WTC11 (cell line): Measurements from ENCODE around the gene TMEM161B. TPM values are rescaled to one million over a fixed set of nuclear protein-coding genes. Genes with fewer than 3 reads are reported as not detected.
A peak's percentile ranks its signal among the peaks of the same experiment; 100 is the strongest.

Source experiments
- ATAC-seq: fragments of 200-7000 bp; cut with Tn5 transposase; 2 replicates; pipeline ENCODE4 v1.10.0; 2021; ENCODE audit warnings: mild to moderate bottlenecking, moderate library complexity
- CTCF ChIA-PET: fragments of 300-600 bp; sonication (Branson Sonifier 250); formaldehyde crosslinking; loops from one replicate; lab custom pipeline; 2021; ENCODE audit warnings: antibody characterized with exemption; lab: Charles Lee
- POLR2A ChIA-PET: fragments of 350-600 bp; sonication (Branson Sonifier 250); formaldehyde crosslinking; loops from one replicate; lab custom pipeline; 2021; ENCODE audit warnings: antibody characterized with exemption; lab: Charles Lee
- DNase-seq: peaks from one replicate; pipeline ENCODE4 v3.0.0; 2021; ENCODE audit warnings: low spot score
- H3K27ac Mint-ChIP-seq: 2 replicates; pipeline ENCODE4 v1.8.0; 2021; ENCODE audit warnings: mixed read lengths
- H3K27me3 Mint-ChIP-seq: 2 replicates; pipeline ENCODE4 v1.8.0; 2021; ENCODE audit warnings: low read depth, mild to moderate bottlenecking, moderate library complexity, mixed read lengths
- H3K36me3 Mint-ChIP-seq: 2 replicates; pipeline ENCODE4 v1.8.0; 2021; ENCODE audit warnings: mixed read lengths
- H3K4me1 Mint-ChIP-seq: 2 replicates; pipeline ENCODE4 v1.8.0; 2022; ENCODE audit warnings: mixed read lengths
- H3K4me3 Mint-ChIP-seq: 2 replicates; pipeline ENCODE4 v1.8.0; 2021; ENCODE audit warnings: mild to moderate bottlenecking, moderate library complexity, mixed read lengths
- H3K9me3 Mint-ChIP-seq: 2 replicates; pipeline ENCODE4 v1.8.0; 2021; ENCODE audit warnings: mixed read lengths
- FOXK1 ChIP-seq: sonication (generic); formaldehyde crosslinking; IDR thresholded peaks from 2 replicates; pipeline ENCODE4 v1.8.0; 2022; ENCODE audit warnings: mild to moderate bottlenecking, moderate library complexity, missing genetic modification reagents
- FOXP4 ChIP-seq: sonication (generic); formaldehyde crosslinking; IDR thresholded peaks from 2 replicates; pipeline ENCODE4 v1.8.0; 2022; ENCODE audit warnings: mild to moderate bottlenecking, missing genetic modification reagents
- JAZF1 ChIP-seq: fragments of 250-450 bp; sonication (Bioruptor Pico); IDR thresholded peaks from 2 replicates; pipeline ENCODE4 v1.9.0; 2021; ENCODE audit warnings: moderate library complexity, mild to moderate bottlenecking, inconsistent platforms
- MLX ChIP-seq: sonication (generic); formaldehyde crosslinking; IDR thresholded peaks from 2 replicates; pipeline ENCODE4 v1.8.1; 2023; ENCODE audit warnings: mild to moderate bottlenecking, missing genetic modification reagents, moderate library complexity
- MXD4 ChIP-seq: fragments of 250-450 bp; sonication (Bioruptor Pico); IDR thresholded peaks from 2 replicates; pipeline ENCODE4 v1.8.0; 2021; ENCODE audit warnings: mild to moderate bottlenecking, moderate library complexity, borderline replicate concordance
- NFATC4 ChIP-seq: fragments of 250-450 bp; sonication (Bioruptor Pico); IDR thresholded peaks from 2 replicates; pipeline ENCODE4 v1.9.0; 2021; ENCODE audit warnings: mild to moderate bottlenecking
- NR1H2 ChIP-seq: sonication (generic); formaldehyde crosslinking; IDR thresholded peaks from 2 replicates; pipeline ENCODE4 v1.9.0; 2021; ENCODE audit warnings: mild to moderate bottlenecking, moderate library complexity, missing genetic modification reagents
- OVOL2 ChIP-seq: fragments of 250-450 bp; sonication (Bioruptor Pico); IDR thresholded peaks from 2 replicates; pipeline ENCODE4 v1.9.0; 2021; ENCODE audit warnings: mild to moderate bottlenecking, borderline replicate concordance
- PRDM15 ChIP-seq: sonication (generic); formaldehyde crosslinking; IDR thresholded peaks from 2 replicates; pipeline ENCODE4 v1.8.0; 2022; ENCODE audit warnings: missing genetic modification reagents
- PRRX2 ChIP-seq: fragments of 250-450 bp; sonication (Bioruptor Pico); IDR thresholded peaks from 2 replicates; pipeline ENCODE4 v1.8.0; 2021; ENCODE audit warnings: mild to moderate bottlenecking
- TEAD4 ChIP-seq: sonication (generic); formaldehyde crosslinking; IDR thresholded peaks from 2 replicates; pipeline ENCODE4 v1.8.0; 2022; ENCODE audit warnings: mild to moderate bottlenecking, missing genetic modification reagents
- total RNA-seq: library from RNA; stranded (reverse); gene quantifications from 3 replicates; pipeline ENCODE4 v1.2.3, GENCODE V29; 2021
- TF ChIP-seq, protein P1 (sequence below): sonication (generic); formaldehyde crosslinking; IDR thresholded peaks from 2 replicates; pipeline ENCODE4 v1.8.1; 2023; ENCODE audit warnings: mild to moderate bottlenecking, moderate library complexity, missing genetic modification reagents
- TF ChIP-seq, protein P2 (sequence below): fragments of 250-450 bp; sonication (Bioruptor Pico); IDR thresholded peaks from 2 replicates; pipeline ENCODE4 v1.8.0; 2021; ENCODE audit warnings: mild to moderate bottlenecking
- TF ChIP-seq, protein P3 (sequence below): sonication (generic); formaldehyde crosslinking; IDR thresholded peaks from 2 replicates; pipeline ENCODE4 v1.8.1; 2022; ENCODE audit warnings: mild to moderate bottlenecking, moderate library complexity, missing genetic modification reagents
- TF ChIP-seq, protein P4 (sequence below): sonication (generic); formaldehyde crosslinking; IDR thresholded peaks from 2 replicates; pipeline ENCODE4 v1.8.1; 2023; ENCODE audit warnings: mild to moderate bottlenecking, missing genetic modification reagents, borderline replicate concordance
- TF ChIP-seq, protein P5 (sequence below): fragments of 250-450 bp; sonication (Bioruptor Pico); IDR thresholded peaks from 2 replicates; pipeline ENCODE4 v2.1.2; 2022; ENCODE audit warnings: mild to moderate bottlenecking, moderate library complexity

The TMEM161B gene
- total RNA-seq, 1 experiment from 2014 or later = 17.0 TPM

DNA sequence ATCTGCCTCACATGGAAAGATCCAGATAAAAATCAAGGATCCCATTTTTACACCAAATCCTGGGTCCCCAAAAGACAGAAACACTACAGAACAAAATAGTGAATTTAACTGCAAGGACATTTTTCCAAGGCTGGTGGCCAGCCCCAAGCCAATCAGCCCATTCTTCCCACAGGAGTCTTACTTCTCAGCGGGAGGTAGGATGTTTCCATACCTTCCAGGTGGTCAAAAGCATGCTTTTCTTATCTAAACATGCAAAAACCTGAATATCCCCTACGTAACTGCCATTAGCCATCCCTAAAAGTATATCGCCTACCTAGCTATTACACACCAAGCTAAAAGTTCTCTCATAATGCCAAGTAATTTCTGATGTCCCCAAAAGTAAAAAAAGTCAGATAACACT lies 20.6 kb downstream of the TMEM161B start:
- DNase-seq (no peak), ATAC-seq (peak; percentile 36; the same call in 1 of the 2 replicates)
- TF ChIP-seq JAZF1 (CRISPR knock-in tag) (no peak), PRRX2 (CRISPR knock-in tag) (no peak), MXD4 (no peak), OVOL2 (CRISPR knock-in tag) (no peak), MLX (no peak)
- TF ChIP-seq, protein P1, sequence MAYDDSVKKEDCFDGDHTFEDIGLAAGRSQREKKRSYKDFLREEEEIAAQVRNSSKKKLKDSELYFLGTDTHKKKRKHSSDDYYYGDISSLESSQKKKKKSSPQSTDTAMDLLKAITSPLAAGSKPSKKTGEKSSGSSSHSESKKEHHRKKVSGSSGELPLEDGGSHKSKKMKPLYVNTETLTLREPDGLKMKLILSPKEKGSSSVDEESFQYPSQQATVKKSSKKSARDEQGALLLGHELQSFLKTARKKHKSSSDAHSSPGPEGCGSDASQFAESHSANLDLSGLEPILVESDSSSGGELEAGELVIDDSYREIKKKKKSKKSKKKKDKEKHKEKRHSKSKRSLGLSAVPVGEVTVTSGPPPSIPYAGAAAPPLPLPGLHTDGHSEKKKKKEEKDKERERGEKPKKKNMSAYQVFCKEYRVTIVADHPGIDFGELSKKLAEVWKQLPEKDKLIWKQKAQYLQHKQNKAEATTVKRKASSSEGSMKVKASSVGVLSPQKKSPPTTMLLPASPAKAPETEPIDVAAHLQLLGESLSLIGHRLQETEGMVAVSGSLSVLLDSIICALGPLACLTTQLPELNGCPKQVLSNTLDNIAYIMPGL = no peak
- TF ChIP-seq, protein P2, sequence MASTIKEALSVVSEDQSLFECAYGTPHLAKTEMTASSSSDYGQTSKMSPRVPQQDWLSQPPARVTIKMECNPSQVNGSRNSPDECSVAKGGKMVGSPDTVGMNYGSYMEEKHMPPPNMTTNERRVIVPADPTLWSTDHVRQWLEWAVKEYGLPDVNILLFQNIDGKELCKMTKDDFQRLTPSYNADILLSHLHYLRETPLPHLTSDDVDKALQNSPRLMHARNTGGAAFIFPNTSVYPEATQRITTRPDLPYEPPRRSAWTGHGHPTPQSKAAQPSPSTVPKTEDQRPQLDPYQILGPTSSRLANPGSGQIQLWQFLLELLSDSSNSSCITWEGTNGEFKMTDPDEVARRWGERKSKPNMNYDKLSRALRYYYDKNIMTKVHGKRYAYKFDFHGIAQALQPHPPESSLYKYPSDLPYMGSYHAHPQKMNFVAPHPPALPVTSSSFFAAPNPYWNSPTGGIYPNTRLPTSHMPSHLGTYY (CRISPR knock-in tag) = no peak
- Mint-ChIP-seq H3K27me3 (no peaks in the 10 kb centered on the region), H3K27ac (peak overlapping the region; percentile 91), H3K9me3 (no peaks in the 10 kb centered on the region), H3K4me3 (no peak overlapping the region), H3K4me1 (peaks cover 86% of the 10 kb centered on the region), H3K36me3 (no peaks in the 10 kb centered on the region)
- ChIA-PET CTCF (no interaction called here), POLR2A (no interaction called here)

DNA sequence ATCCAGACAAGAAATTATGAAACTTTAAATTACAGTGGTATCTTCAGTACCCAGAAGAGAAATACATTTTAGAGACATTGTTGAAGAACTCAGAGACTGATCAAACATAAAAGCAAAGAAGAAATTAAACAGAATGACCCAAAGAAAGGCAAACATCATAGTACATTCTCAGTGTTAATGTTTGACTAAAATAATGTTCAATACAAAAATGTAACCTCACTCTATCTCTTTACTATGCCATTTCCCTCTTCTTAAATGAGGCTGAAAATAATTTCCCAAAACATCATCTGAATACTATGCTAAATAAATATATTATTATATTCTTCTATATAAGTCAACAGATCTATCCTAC lies 22.8 kb downstream of the TMEM161B start:
- Mint-ChIP-seq H3K36me3 (no peaks in the 10 kb centered on the region), H3K27ac (peak overlapping the region; percentile 55; the same call in 1 of the 2 replicates), H3K4me1 (peaks cover 87% of the 10 kb centered on the region), H3K9me3 (no peaks in the 10 kb centered on the region), H3K4me3 (no peak overlapping the region), H3K27me3 (no peaks in the 10 kb centered on the region)
- no peak for ATAC-seq
- CTCF ChIA-PET = no interaction called here
- no peak for DNase-seq
- POLR2A ChIA-PET = no interaction called here
- TF ChIP-seq FOXP4 (no peak), NR1H2 (CRISPR knock-in tag) (no peak), FOXK1 (CRISPR knock-in tag) (no peak), MLX (no peak), NFATC4 (CRISPR knock-in tag) (no peak), PRDM15 (no peak), TEAD4 (CRISPR knock-in tag) (no peak)
- TF ChIP-seq, protein P3, sequence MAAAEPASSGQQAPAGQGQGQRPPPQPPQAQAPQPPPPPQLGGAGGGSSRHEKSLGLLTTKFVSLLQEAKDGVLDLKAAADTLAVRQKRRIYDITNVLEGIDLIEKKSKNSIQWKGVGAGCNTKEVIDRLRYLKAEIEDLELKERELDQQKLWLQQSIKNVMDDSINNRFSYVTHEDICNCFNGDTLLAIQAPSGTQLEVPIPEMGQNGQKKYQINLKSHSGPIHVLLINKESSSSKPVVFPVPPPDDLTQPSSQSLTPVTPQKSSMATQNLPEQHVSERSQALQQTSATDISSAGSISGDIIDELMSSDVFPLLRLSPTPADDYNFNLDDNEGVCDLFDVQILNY (CRISPR knock-in tag) = no peak
- TF ChIP-seq, protein P4, sequence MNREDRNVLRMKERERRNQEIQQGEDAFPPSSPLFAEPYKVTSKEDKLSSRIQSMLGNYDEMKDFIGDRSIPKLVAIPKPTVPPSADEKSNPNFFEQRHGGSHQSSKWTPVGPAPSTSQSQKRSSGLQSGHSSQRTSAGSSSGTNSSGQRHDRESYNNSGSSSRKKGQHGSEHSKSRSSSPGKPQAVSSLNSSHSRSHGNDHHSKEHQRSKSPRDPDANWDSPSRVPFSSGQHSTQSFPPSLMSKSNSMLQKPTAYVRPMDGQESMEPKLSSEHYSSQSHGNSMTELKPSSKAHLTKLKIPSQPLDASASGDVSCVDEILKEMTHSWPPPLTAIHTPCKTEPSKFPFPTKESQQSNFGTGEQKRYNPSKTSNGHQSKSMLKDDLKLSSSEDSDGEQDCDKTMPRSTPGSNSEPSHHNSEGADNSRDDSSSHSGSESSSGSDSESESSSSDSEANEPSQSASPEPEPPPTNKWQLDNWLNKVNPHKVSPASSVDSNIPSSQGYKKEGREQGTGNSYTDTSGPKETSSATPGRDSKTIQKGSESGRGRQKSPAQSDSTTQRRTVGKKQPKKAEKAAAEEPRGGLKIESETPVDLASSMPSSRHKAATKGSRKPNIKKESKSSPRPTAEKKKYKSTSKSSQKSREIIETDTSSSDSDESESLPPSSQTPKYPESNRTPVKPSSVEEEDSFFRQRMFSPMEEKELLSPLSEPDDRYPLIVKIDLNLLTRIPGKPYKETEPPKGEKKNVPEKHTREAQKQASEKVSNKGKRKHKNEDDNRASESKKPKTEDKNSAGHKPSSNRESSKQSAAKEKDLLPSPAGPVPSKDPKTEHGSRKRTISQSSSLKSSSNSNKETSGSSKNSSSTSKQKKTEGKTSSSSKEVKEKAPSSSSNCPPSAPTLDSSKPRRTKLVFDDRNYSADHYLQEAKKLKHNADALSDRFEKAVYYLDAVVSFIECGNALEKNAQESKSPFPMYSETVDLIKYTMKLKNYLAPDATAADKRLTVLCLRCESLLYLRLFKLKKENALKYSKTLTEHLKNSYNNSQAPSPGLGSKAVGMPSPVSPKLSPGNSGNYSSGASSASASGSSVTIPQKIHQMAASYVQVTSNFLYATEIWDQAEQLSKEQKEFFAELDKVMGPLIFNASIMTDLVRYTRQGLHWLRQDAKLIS (CRISPR knock-in tag) = no peak
- TF ChIP-seq, protein P2 (CRISPR knock-in tag) = no peak
- TF ChIP-seq, protein P5, sequence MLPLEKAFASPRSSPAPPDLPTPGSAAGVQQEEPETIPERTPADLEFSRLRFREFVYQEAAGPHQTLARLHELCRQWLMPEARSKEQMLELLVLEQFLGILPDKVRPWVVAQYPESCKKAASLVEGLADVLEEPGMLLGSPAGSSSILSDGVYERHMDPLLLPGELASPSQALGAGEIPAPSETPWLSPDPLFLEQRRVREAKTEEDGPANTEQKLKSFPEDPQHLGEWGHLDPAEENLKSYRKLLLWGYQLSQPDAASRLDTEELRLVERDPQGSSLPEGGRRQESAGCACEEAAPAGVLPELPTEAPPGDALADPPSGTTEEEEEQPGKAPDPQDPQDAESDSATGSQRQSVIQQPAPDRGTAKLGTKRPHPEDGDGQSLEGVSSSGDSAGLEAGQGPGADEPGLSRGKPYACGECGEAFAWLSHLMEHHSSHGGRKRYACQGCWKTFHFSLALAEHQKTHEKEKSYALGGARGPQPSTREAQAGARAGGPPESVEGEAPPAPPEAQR (CRISPR knock-in tag) = no peak
